IMR-90 (cell line): ENCODE results near the gene PDE5A. TPM values are rescaled to one million over a fixed set of nuclear protein-coding genes. Genes with fewer than 3 reads are reported as not detected.
A peak's percentile ranks its signal among the peaks of the same experiment; 100 is the strongest.

Experiments
- ATAC-seq: fragments of 200-7000 bp; cut with Tn5 transposase; 2 replicates; pipeline ENCODE4 v1.9.1; 2020; ENCODE audit warnings: low read depth, mild to moderate bottlenecking, moderate library complexity
- BruUV-seq: library from RNA; stranded (reverse); fragments of 400-500 nt; replicated peaks from 2 replicates; lab custom pipeline; 2021; lab: Mats Ljungman, UMichigan
- CTCF ChIA-PET: fragments of 300-600 bp; formaldehyde crosslinking; extraction: SDS; loops from one replicate; lab custom pipeline; 2021; ENCODE audit warnings: antibody characterized with exemption; lab: Yijun Ruan, JAX
- POLR2A ChIA-PET: fragments of 300-600 bp; sonication (Branson Sonifier 250); formaldehyde crosslinking; loops from one replicate; lab custom pipeline; 2022; ENCODE audit warnings: antibody characterized with exemption; ENCODE audit not compliant: unreplicated experiment; lab: Charles Lee
- DNase-seq: peaks from one replicate; pipeline ENCODE4 v3.0.0; 2013
- H2AFZ ChIP-seq: replicated peaks from 2 replicates; pipeline ENCODE3; 2013; ENCODE audit warnings: low read length, mild to moderate bottlenecking; ENCODE audit not compliant: poor library complexity
- H2AK5ac ChIP-seq: 2 replicates; pipeline ENCODE4 v1.6.1; 2013; ENCODE audit warnings: low read depth, low read length, inconsistent platforms
- H2AK9ac ChIP-seq: replicated peaks from 2 replicates; pipeline ENCODE3; 2013; ENCODE audit warnings: mild to moderate bottlenecking, low read depth, low read length, moderate library complexity; ENCODE audit not compliant: poor library complexity
- H2BK120ac ChIP-seq: 2 replicates; pipeline ENCODE4 v1.6.1; 2013; ENCODE audit warnings: low read depth, low read length, inconsistent platforms
- H2BK15ac ChIP-seq: 3 replicates; pipeline ENCODE4 v1.6.1; 2013; ENCODE audit warnings: low read depth, low read length, inconsistent platforms
- H2BK20ac ChIP-seq: 2 replicates; pipeline ENCODE4 v1.6.1; 2013; ENCODE audit warnings: low read depth, mild to moderate bottlenecking, inconsistent platforms, low read length, moderate library complexity
- H2BK5ac ChIP-seq: 2 replicates; pipeline ENCODE4 v1.6.1; 2013; ENCODE audit warnings: mild to moderate bottlenecking, low read depth, low read length, inconsistent platforms; ENCODE audit not compliant: poor library complexity, severe bottlenecking
- H3K14ac ChIP-seq: replicated peaks from 2 replicates; pipeline ENCODE4 v1.6.1; 2013; ENCODE audit warnings: low read depth, low read length, inconsistent platforms
- H3K18ac ChIP-seq: 2 replicates; pipeline ENCODE4 v1.6.1; 2013; ENCODE audit warnings: low read depth, low read length, control low read depth
- H3K23ac ChIP-seq: 2 replicates; pipeline ENCODE4 v1.6.1; 2013; ENCODE audit warnings: low read depth, low read length, inconsistent platforms
- H3K27ac ChIP-seq: 2 replicates; pipeline ENCODE4 v1.5.1; 2013; ENCODE audit warnings: mild to moderate bottlenecking, control low read depth, low read length; ENCODE audit not compliant: insufficient read depth
- H3K27me3 ChIP-seq: 2 replicates; pipeline ENCODE4 v1.6.1; 2013; ENCODE audit warnings: low read length; ENCODE audit not compliant: control insufficient read depth, insufficient read depth
- H3K36me3 ChIP-seq: 2 replicates; pipeline ENCODE4 v1.6.1; 2013; ENCODE audit warnings: low read length, mixed read lengths; ENCODE audit not compliant: control insufficient read depth, insufficient read depth
- H3K4ac ChIP-seq: 2 replicates; pipeline ENCODE4 v1.6.1; 2013; ENCODE audit warnings: low read depth, low read length, inconsistent platforms
- H3K4me1 ChIP-seq: 2 replicates; pipeline ENCODE4 v1.6.1; 2013; ENCODE audit warnings: low read length, mixed read lengths; ENCODE audit not compliant: control insufficient read depth, insufficient read depth
- H3K4me2 ChIP-seq: 2 replicates; pipeline ENCODE4 v1.6.1; 2013; ENCODE audit warnings: low read depth, mild to moderate bottlenecking, control low read depth, low read length, moderate library complexity
- H3K4me3 ChIP-seq: 2 replicates; pipeline ENCODE4 v1.5.1; 2013; ENCODE audit warnings: low read depth, mild to moderate bottlenecking, control low read depth, low read length, moderate library complexity; ENCODE audit not compliant: insufficient read depth
- H3K56ac ChIP-seq: 2 replicates; pipeline ENCODE4 v1.6.1; 2013; ENCODE audit warnings: low read length, inconsistent platforms; ENCODE audit not compliant: insufficient read depth; ENCODE audit errors: extremely low read depth
- H3K79me1 ChIP-seq, 2 experiments: 2 replicates each; pipeline ENCODE4 v1.6.1; 2013; ENCODE audit warnings: low read length in 2 of 2, inconsistent platforms in 1 of 2, low read depth in 1 of 2
- H3K9ac ChIP-seq: 2 replicates; pipeline ENCODE4 v1.6.1; 2013; ENCODE audit warnings: low read depth, low read length, control low read depth
- H3K9me1 ChIP-seq: 2 replicates; pipeline ENCODE4 v1.6.1; 2013; ENCODE audit warnings: low read length, inconsistent platforms; ENCODE audit not compliant: insufficient read depth
- H3K9me3 ChIP-seq: 2 replicates; pipeline ENCODE4 v1.6.1; 2013; ENCODE audit warnings: low read length; ENCODE audit not compliant: control insufficient read depth, insufficient read depth
- H4K20me1 ChIP-seq: 2 replicates; pipeline ENCODE4 v1.6.1; 2013; ENCODE audit warnings: low read length, inconsistent platforms; ENCODE audit not compliant: insufficient read depth
- H4K5ac ChIP-seq: 2 replicates; pipeline ENCODE4 v1.6.1; 2013; ENCODE audit warnings: mild to moderate bottlenecking, low read depth, low read length, control low read depth
- H4K8ac ChIP-seq, 2 experiments: 2 replicates each; pipeline ENCODE4 v1.6.1; 2013; ENCODE audit warnings: low read depth in 2 of 2, low read length in 2 of 2, control low read depth in 1 of 2, inconsistent platforms in 1 of 2
- H4K91ac ChIP-seq: 2 replicates; pipeline ENCODE4 v1.6.1; 2013; ENCODE audit warnings: low read depth, low read length, inconsistent platforms; ENCODE audit not compliant: insufficient read depth
- BHLHE40 ChIP-seq: fragments of 150-350 bp; IDR thresholded peaks from 2 replicates; pipeline ENCODE4 v1.6.1; 2016; ENCODE audit warnings: mild to moderate bottlenecking, low read depth, low read length
- FOS ChIP-seq: fragments of 150-350 bp; IDR thresholded peaks from 2 replicates; pipeline ENCODE4 v1.6.1; 2016; ENCODE audit warnings: low read depth, low read length
- MAFK ChIP-seq: IDR thresholded peaks from 2 replicates; pipeline ENCODE4 v1.6.1; 2012; ENCODE audit warnings: low read depth, low read length, improper control_type of control experiment
- MAZ ChIP-seq: IDR thresholded peaks from 2 replicates; pipeline ENCODE4 v1.6.1; 2012; ENCODE audit warnings: low read depth, mild to moderate bottlenecking, low read length, improper control_type of control experiment, moderate library complexity, borderline replicate concordance
- POLR2A ChIP-seq: IDR thresholded peaks from 2 replicates; pipeline ENCODE4 v1.6.1; 2012; ENCODE audit warnings: mild to moderate bottlenecking, low read depth, low read length
- RAD21 ChIP-seq: IDR thresholded peaks from 2 replicates; pipeline ENCODE4 v1.6.1; 2012; ENCODE audit warnings: low read length, improper control_type of control experiment
- WGBS, 2 experiments: methylation state at CpG; one replicate each; pipeline versions ENCODE4 v1.1.5 to v1.1.7; 2013; ENCODE audit warnings: missing lambda C conversion rate in 2 of 2; ENCODE audit not compliant: insufficient read length in 1 of 2; ENCODE audit errors: extremely low coverage in 2 of 2; 5-methylcytosine and 5-hydroxymethylcytosine counted together
- dilution Hi-C: fragments of 300-500 bp; cut with HindIII; formaldehyde crosslinking; loops from one replicate; pipeline ENCODE4 v1.14.3; 2018; ENCODE audit warnings: low sequenced_read_pairs; ENCODE audit not compliant: unreplicated experiment
- in situ Hi-C: fragments of 300-500 bp; cut with MboI; formaldehyde crosslinking; loops from 3 replicates; pipeline ENCODE4 v1.14.3; 2019; ENCODE audit warnings: low sequenced_read_pairs, inconsistent platforms, mixed read lengths
- intact Hi-C: fragments of 100-400 bp; cut with micrococcal nuclease; formaldehyde crosslinking; loops from 2 replicates; pipeline ENCODE4 v1.10.0; 2022
- polyA plus RNA-seq, 3 experiments: library from polyadenylated mRNA; depleted of rRNA; stranded (reverse); fragments of >200 nt; gene quantifications; 2 replicates each; pipeline ENCODE4 v1.2.3, GENCODE V29; 2012; ENCODE audit warnings: low replicate concordance in 1 of 3
- total RNA-seq: library from RNA; depleted of rRNA; stranded (reverse); fragments of >200 nt; gene quantifications from 2 replicates; pipeline ENCODE4 v1.2.3, GENCODE V29; 2012

The PDE5A gene
- total and polyA plus RNA-seq, 2 of the 4 experiments (the other 2 are of a cell fraction) = 101 to 770 TPM

- no TSS peak for BruUV-seq
- Histone ChIP-seq H3K9me1 (no peaks in the 10 kb centered on the region; the same call in 1 of the 2 replicates), H3K36me3 (peaks cover 36% of the 10 kb centered on the region), H2AK5ac (no peak overlapping the region), H3K18ac (no peak overlapping the region), H4K20me1 (peaks cover 20% of the 10 kb centered on the region; the same call in 1 of the 2 replicates), H4K5ac (no peak overlapping the region), H3K56ac (no peak overlapping the region), H3K14ac (no peak overlapping the region), H3K27ac (no peak overlapping the region), H3K79me1 (peaks cover 0 to 19% of the 10 kb centered on the region in 2 experiments; a peak in 2 of 4 replicates), H4K91ac (no peak overlapping the region), H3K4me3 (no peak overlapping the region), H3K9me3 (no peaks in the 10 kb centered on the region), H2BK15ac (no peak overlapping the region), H3K4me2 (no peak overlapping the region), H3K4ac (no peak overlapping the region), H3K9ac (no peak overlapping the region), H2BK5ac (no peak overlapping the region), H2BK120ac (no peak overlapping the region), H3K4me1 (peaks cover 4% of the 10 kb centered on the region; the same call in 1 of the 2 replicates), H2AFZ (no peak overlapping the region), H4K8ac (no peak overlapping the region), H3K23ac (no peak overlapping the region), H2AK9ac (no peak overlapping the region), H3K27me3 (no peaks in the 10 kb centered on the region), H2BK20ac (no peak overlapping the region)
- TF ChIP-seq POLR2A (0 out of 2 replicates have a peak, but pooled peaks have one; percentile 8), FOS (no peak), MAZ (no peak), RAD21 (no peak), MAFK (no peak), BHLHE40 (no peak)
- intact Hi-C loops = no loop called here
- CTCF ChIA-PET = interaction anchor here (1.5 kb wide), 1 partner anchor 11 kb away, joined by 3 read pairs; no protein-coding TSS in a partner anchor
- DNase-seq (no peak), ATAC-seq (no peak)
- in situ Hi-C loops = loop anchor here (10.0 kb wide), 1 partner anchor 509 kb away; no protein-coding TSS in a partner anchor
- WGBS, 2 experiments = no CpG with 5 or more reads among the region's 1 CpG
- POLR2A ChIA-PET = interaction anchor here (0.6 kb wide), 1 partner anchor 1351 kb away, joined by 3 read pairs; no protein-coding TSS in a partner anchor
- dilution Hi-C loops = no loop called here
Observed at GRCh38 chr4:119493886-119494285, 134.7 kb downstream of the PDE5A start.
